Stimulated activated CD4-positive, alpha-beta T cell treated with anti-CD3 and anti-CD28 coated beads, Interleukin-12 subunit alpha, Interleukin-12 subunit beta, amount 100 ng/mL, for 24 hours (primary cell): ENCODE results near the gene SPAG9.
"Not testable (repeated sequence)": the region's sequence is repeated elsewhere in the genome, so short reads cannot be mapped to it uniquely, and the experiment has no call there.

ENCODE experiments used
- DNase-seq, 2 experiments: peaks; one replicate each; pipeline ENCODE4 v3.0.0-alpha.2; 2020; ENCODE audit warnings: low read depth in 2 of 2

SPAG9 gene

GRCh38 chr17:50954641-50955121 lies 166.0 kb downstream of the SPAG9 start:
- DNase-seq: no peak

- no peak for DNase-seq
Observed at GRCh38 chr17:50953831-50954601, 166.7 kb downstream of the SPAG9 start.

- DNase-seq: no peak
Observed at GRCh38 chr17:50953518-50953830, 167.2 kb downstream of the SPAG9 start.

GRCh38 chr17:50952889-50953288 lies 167.8 kb downstream of the SPAG9 start:
- no peak for DNase-seq

- no peak for DNase-seq
Observed at GRCh38 chr17:50952013-50952412, 168.7 kb downstream of the SPAG9 start.

GRCh38 chr17:50949989-50950877 lies 170.4 kb downstream of the SPAG9 start:
- peak in 1 of 2 experiments; percentile 35 for DNase-seq

- no peak for DNase-seq
Observed at GRCh38 chr17:50949128-50949988, 171.3 kb downstream of the SPAG9 start.

GRCh38 chr17:50948711-50949110 lies 172.0 kb downstream of the SPAG9 start:
- DNase-seq: no peak

GRCh38 chr17:50947782-50948543 lies 172.7 kb downstream of the SPAG9 start:
- no peak for DNase-seq

GRCh38 chr17:50946891-50947781 lies 173.5 kb downstream of the SPAG9 start:
- no peak for DNase-seq

- DNase-seq: no peak
Observed at GRCh38 chr17:50946223-50946890, 174.3 kb downstream of the SPAG9 start.

- no peak for DNase-seq
Observed at GRCh38 chr17:50945779-50946222, 174.9 kb downstream of the SPAG9 start.

GRCh38 chr17:50944902-50945720 lies 175.6 kb downstream of the SPAG9 start:
- no peak for DNase-seq

- peak; percentile 57 to 79 for DNase-seq
Observed at GRCh38 chr17:50944054-50944901, 176.4 kb downstream of the SPAG9 start.

GRCh38 chr17:50943575-50943933 lies 177.1 kb downstream of the SPAG9 start:
- DNase-seq: no peak

GRCh38 chr17:50941676-50942048 lies 179.0 kb downstream of the SPAG9 start:
- DNase-seq: not testable (repeated sequence)

GRCh38 chr17:50939795-50940684 lies 180.6 kb downstream of the SPAG9 start:
- DNase-seq: no peak
